ENCODE results near the gene RNF223. TPM values are rescaled to one million over a fixed set of nuclear protein-coding genes. Genes with fewer than 3 reads are reported as not detected.

The RNF223 gene
- total and polyA plus RNA-seq, 2 experiments from 2014 or later = not detected

GRCh38 chr1:1047963-1048362, 26.1 kb downstream of the RNF223 start:
- Histone ChIP-seq H3F3A (ENCODE audit: insufficient read depth) (no peaks in the 10 kb centered on the region), H3K9me2 (ENCODE audit: insufficient read depth) (no peaks in the 10 kb centered on the region), H3K4me2 (ENCODE audit: unreplicated experiment) (no peak overlapping the region), H3K4me1 (ENCODE audit: insufficient read depth) (no peaks in the 10 kb centered on the region), H4K20me1 (ENCODE audit: insufficient read depth) (no peaks in the 10 kb centered on the region), H3K27me3 (replicated peaks; ENCODE audit: insufficient read depth) (no peaks in the 10 kb centered on the region), H3K36me3 (ENCODE audit: low read depth) (no peaks in the 10 kb centered on the region), H3K9ac (no peak overlapping the region), H3K27ac (no peak overlapping the region), H3K4me3 (no peak overlapping the region), H3K9me3 (ENCODE audit: low read depth) (no peaks in the 10 kb centered on the region), H2AFZ (no peak overlapping the region), H3K79me2 (ENCODE audit: insufficient read depth) (no peaks in the 10 kb centered on the region)
- DNase-seq = no peak
- TF ChIP-seq EZH2 (IDR thresholded peaks at IDR 0.05; ENCODE audit: insufficient read depth, poor library complexity, severe bottlenecking) (no peak), EZH2phosphoT487 (IDR thresholded peaks at IDR 0.05; ENCODE audit: insufficient read depth, low read depth) (no peak)
- WGBS, 2 experiments (ENCODE audit: low coverage in 1 of 2, low lambda C conversion rate in 2 of 2, missing lambda C conversion rate in 2 of 2) = 93 to 94% methylated on average over 10 to 25 of the region's 25 CpGs
- in situ Hi-C loops (cut with MboI) = no loop called here

- WGBS, 2 experiments (ENCODE audit: low coverage in 1 of 2, low lambda C conversion rate in 2 of 2, missing lambda C conversion rate in 2 of 2) = 97% methylated on average over 19 of the region's 19 CpGs
- DNase-seq = no peak
- in situ Hi-C loops (cut with MboI) = no loop called here
- H3K27me3 ChIP-seq (replicated peaks; ENCODE audit: insufficient read depth) = no peaks in the 10 kb centered on the region
- H3K9me2 ChIP-seq (ENCODE audit: insufficient read depth) = no peaks in the 10 kb centered on the region
- no peaks in the 10 kb centered on the region for H3K9me3 ChIP-seq (ENCODE audit: low read depth)
- no peaks in the 10 kb centered on the region for H3K36me3 ChIP-seq (ENCODE audit: low read depth)
- H3K4me2 ChIP-seq (ENCODE audit: unreplicated experiment) = no peak overlapping the region
- TF ChIP-seq EZH2phosphoT487 (IDR thresholded peaks at IDR 0.05; ENCODE audit: insufficient read depth, low read depth) = no peak
- no peak for TF ChIP-seq EZH2 (IDR thresholded peaks at IDR 0.05; ENCODE audit: insufficient read depth, poor library complexity, severe bottlenecking)
- no peaks in the 10 kb centered on the region for H3F3A ChIP-seq (ENCODE audit: insufficient read depth)
- no peak overlapping the region for H3K27ac ChIP-seq
- H3K79me2 ChIP-seq (ENCODE audit: insufficient read depth) = no peaks in the 10 kb centered on the region
- no peak overlapping the region for H2AFZ ChIP-seq
- no peaks in the 10 kb centered on the region for H3K4me1 ChIP-seq (ENCODE audit: insufficient read depth)
- H3K4me3 ChIP-seq = no peak overlapping the region
- no peak overlapping the region for H3K9ac ChIP-seq
- H4K20me1 ChIP-seq (ENCODE audit: insufficient read depth) = no peaks in the 10 kb centered on the region
Observed at GRCh38 chr1:1047407-1047806, 26.7 kb downstream of the RNF223 start.

- no peak overlapping the region for H3K4me3 ChIP-seq
- no peaks in the 10 kb centered on the region for H3K9me2 ChIP-seq (ENCODE audit: insufficient read depth)
- no peaks in the 10 kb centered on the region for H4K20me1 ChIP-seq (ENCODE audit: insufficient read depth)
- no peak for DNase-seq
- no peaks in the 10 kb centered on the region for H3K79me2 ChIP-seq (ENCODE audit: insufficient read depth)
- 94 to 98% methylated on average over 19 to 26 of the region's 26 CpGs for WGBS, 2 experiments (ENCODE audit: low coverage in 1 of 2, low lambda C conversion rate in 2 of 2, missing lambda C conversion rate in 2 of 2)
- no peak overlapping the region for H2AFZ ChIP-seq
- no peak for TF ChIP-seq EZH2phosphoT487 (IDR thresholded peaks at IDR 0.05; ENCODE audit: insufficient read depth, low read depth)
- TF ChIP-seq EZH2 (IDR thresholded peaks at IDR 0.05; ENCODE audit: insufficient read depth, poor library complexity, severe bottlenecking) = no peak
- H3K27ac ChIP-seq = no peak overlapping the region
- H3K36me3 ChIP-seq (ENCODE audit: low read depth) = no peaks in the 10 kb centered on the region
- H3K4me2 ChIP-seq (ENCODE audit: unreplicated experiment) = no peak overlapping the region
- no peaks in the 10 kb centered on the region for H3F3A ChIP-seq (ENCODE audit: insufficient read depth)
- in situ Hi-C loops (cut with MboI) = no loop called here
- no peaks in the 10 kb centered on the region for H3K27me3 ChIP-seq (replicated peaks; ENCODE audit: insufficient read depth)
- no peaks in the 10 kb centered on the region for H3K4me1 ChIP-seq (ENCODE audit: insufficient read depth)
- H3K9ac ChIP-seq = no peak overlapping the region
- H3K9me3 ChIP-seq (ENCODE audit: low read depth) = no peaks in the 10 kb centered on the region
Observed at GRCh38 chr1:1046767-1047166, 27.3 kb downstream of the RNF223 start.

GRCh38 chr1:1046243-1046642, 27.9 kb downstream of the RNF223 start:
- in situ Hi-C loops (cut with MboI) = no loop called here
- Histone ChIP-seq H3K27me3 (replicated peaks; ENCODE audit: insufficient read depth) (no peaks in the 10 kb centered on the region), H3K9ac (no peak overlapping the region), H3K27ac (no peak overlapping the region), H3K4me2 (ENCODE audit: unreplicated experiment) (no peak overlapping the region), H3K9me3 (ENCODE audit: low read depth) (no peaks in the 10 kb centered on the region), H2AFZ (no peak overlapping the region), H3K36me3 (ENCODE audit: low read depth) (no peaks in the 10 kb centered on the region), H3F3A (ENCODE audit: insufficient read depth) (no peaks in the 10 kb centered on the region), H4K20me1 (ENCODE audit: insufficient read depth) (no peaks in the 10 kb centered on the region), H3K4me3 (no peak overlapping the region), H3K9me2 (ENCODE audit: insufficient read depth) (no peaks in the 10 kb centered on the region), H3K79me2 (ENCODE audit: insufficient read depth) (no peaks in the 10 kb centered on the region), H3K4me1 (ENCODE audit: insufficient read depth) (no peaks in the 10 kb centered on the region)
- no peak for DNase-seq
- 95 to 96% methylated on average over 5 to 19 of the region's 20 CpGs for WGBS, 2 experiments (ENCODE audit: low coverage in 1 of 2, low lambda C conversion rate in 2 of 2, missing lambda C conversion rate in 2 of 2)
- TF ChIP-seq EZH2phosphoT487 (IDR thresholded peaks at IDR 0.05; ENCODE audit: insufficient read depth, low read depth) (no peak), EZH2 (IDR thresholded peaks at IDR 0.05; ENCODE audit: insufficient read depth, poor library complexity, severe bottlenecking) (no peak)

- no peaks in the 10 kb centered on the region for H3F3A ChIP-seq (ENCODE audit: insufficient read depth)
- H3K4me2 ChIP-seq (ENCODE audit: unreplicated experiment) = no peak overlapping the region
- H3K36me3 ChIP-seq (ENCODE audit: low read depth) = no peaks in the 10 kb centered on the region
- DNase-seq = no peak
- no peaks in the 10 kb centered on the region for H3K27me3 ChIP-seq (replicated peaks; ENCODE audit: insufficient read depth)
- H2AFZ ChIP-seq = no peak overlapping the region
- TF ChIP-seq EZH2phosphoT487 (IDR thresholded peaks at IDR 0.05; ENCODE audit: insufficient read depth, low read depth) (no peak), EZH2 (IDR thresholded peaks at IDR 0.05; ENCODE audit: insufficient read depth, poor library complexity, severe bottlenecking) (no peak)
- no peaks in the 10 kb centered on the region for H3K9me2 ChIP-seq (ENCODE audit: insufficient read depth)
- no peaks in the 10 kb centered on the region for H3K79me2 ChIP-seq (ENCODE audit: insufficient read depth)
- 96% methylated on average over 22 to 23 of the region's 23 CpGs for WGBS, 2 experiments (ENCODE audit: low coverage in 1 of 2, low lambda C conversion rate in 2 of 2, missing lambda C conversion rate in 2 of 2)
- no peak overlapping the region for H3K27ac ChIP-seq
- no peak overlapping the region for H3K4me3 ChIP-seq
- no peaks in the 10 kb centered on the region for H3K9me3 ChIP-seq (ENCODE audit: low read depth)
- no peaks in the 10 kb centered on the region for H4K20me1 ChIP-seq (ENCODE audit: insufficient read depth)
- no peak overlapping the region for H3K9ac ChIP-seq
- H3K4me1 ChIP-seq (ENCODE audit: insufficient read depth) = no peaks in the 10 kb centered on the region
- in situ Hi-C loops (cut with MboI) = no loop called here
Observed at GRCh38 chr1:1045129-1045528, 29.0 kb downstream of the RNF223 start.
